Lower lobe of right lung (tissue), 2 donors: ENCODE measurements around the gene MCL1. TPM values are rescaled to one million over a fixed set of nuclear protein-coding genes. Genes with fewer than 3 reads are reported as not detected.

Experiments
- ATAC-seq, 2 donors: fragments of 200-7000 bp; cut with Tn5 transposase; one replicate each; pipeline ENCODE4 v1.9.1; 2020 to 2022; ENCODE audit warnings: mild to moderate bottlenecking in 2 of 2, moderate library complexity in 2 of 2
- DNase-seq: peaks from one replicate; pipeline ENCODE4 v3.0.0-alpha.2; 2020
- H3K27ac ChIP-seq: fragments of 200-600 bp; one replicate; pipeline ENCODE4 v1.8.0; 2022
- H3K27me3 ChIP-seq: fragments of 200-600 bp; one replicate; pipeline ENCODE4 v1.8.0; 2022; ENCODE audit warnings: low read depth
- H3K36me3 ChIP-seq: fragments of 200-600 bp; one replicate; pipeline ENCODE4 v1.8.0; 2022; ENCODE audit warnings: mild to moderate bottlenecking
- H3K4me1 ChIP-seq: fragments of 200-600 bp; one replicate; pipeline ENCODE4 v1.8.0; 2022
- H3K4me3 ChIP-seq: fragments of 200-600 bp; one replicate; pipeline ENCODE4 v1.8.0; 2022; ENCODE audit warnings: mild to moderate bottlenecking
- H3K9me3 ChIP-seq: fragments of 200-600 bp; one replicate; pipeline ENCODE4 v1.8.0; 2022
- CTCF ChIP-seq: fragments of 200-600 bp; IDR thresholded peaks from one replicate; pipeline ENCODE4 v1.8.0; 2022; ENCODE audit warnings: antibody characterized with exemption, mild to moderate bottlenecking
- intact Hi-C: fragments of 100-400 bp; cut with DNase I; formaldehyde crosslinking; loops from one replicate; pipeline ENCODE4 v1.11.0; 2022
- total RNA-seq: library from RNA; stranded (reverse); fragmentation: NEBNext Ultra II Directional; extraction: Animal tissue kit (Norgen Biotek cat#: 25700); gene quantifications from one replicate; pipeline ENCODE4 v1.2.1, GENCODE V29; 2021
- donor health status: DM: no; HTN: yes; CAD: no; lungs with severe emphysema.

MCL1 gene
- total RNA-seq, 1 donor from 2014 or later = 387 TPM

GRCh38 chr1:150615346-150616201 is 36.2 kb upstream of the MCL1 start:
- no peaks in the 10 kb centered on the region for H3K9me3 ChIP-seq
- H3K4me1 ChIP-seq = peaks cover 70% of the 10 kb centered on the region
- H3K36me3 ChIP-seq = peaks cover 32% of the 10 kb centered on the region
- H3K27ac ChIP-seq = peak overlapping the region; percentile 95
- intact Hi-C loops = no loop called here
- no peaks in the 10 kb centered on the region for H3K27me3 ChIP-seq
- H3K4me3 ChIP-seq = no peak overlapping the region
- no peak for TF ChIP-seq CTCF
- DNase-seq (no peak), ATAC-seq (no peak)

- ATAC-seq (peak; percentile 63 to 68), DNase-seq (no peak)
- peaks cover 67% of the 10 kb centered on the region for H3K4me1 ChIP-seq
Measured at GRCh38 chr1:150613061-150613920, 33.9 kb upstream of the MCL1 start.

GRCh38 chr1:150612014-150612345 is 32.6 kb upstream of the MCL1 start:
- no peak overlapping the region for H3K4me3 ChIP-seq
- ATAC-seq = no peak
- H3K4me1 ChIP-seq = peaks cover 67% of the 10 kb centered on the region
- H3K27ac ChIP-seq = peak overlapping the region; percentile 95
- H3K9me3 ChIP-seq = no peaks in the 10 kb centered on the region
- intact Hi-C loops = no loop called here
- peaks cover 7% of the 10 kb centered on the region for H3K36me3 ChIP-seq
- no peaks in the 10 kb centered on the region for H3K27me3 ChIP-seq
- TF ChIP-seq CTCF = no peak
- DNase-seq = no peak

More at GRCh38 chr1:150613061-150613920, 33.9 kb upstream of the MCL1 start:
- H3K27ac ChIP-seq = peak overlapping the region; percentile 95
- peak overlapping the region; percentile 27 for H3K4me3 ChIP-seq
- no peak for TF ChIP-seq CTCF
- no peaks in the 10 kb centered on the region for H3K9me3 ChIP-seq
- intact Hi-C loops = no loop called here
- no peaks in the 10 kb centered on the region for H3K27me3 ChIP-seq
- peaks cover 14% of the 10 kb centered on the region for H3K36me3 ChIP-seq

- intact Hi-C loops = no loop called here
- Histone ChIP-seq H3K36me3 (no peaks in the 10 kb centered on the region), H3K9me3 (no peaks in the 10 kb centered on the region), H3K27me3 (no peaks in the 10 kb centered on the region), H3K4me1 (peaks cover 66% of the 10 kb centered on the region), H3K4me3 (no peak overlapping the region), H3K27ac (peak overlapping the region; percentile 95)
- no peak for TF ChIP-seq CTCF
- no peak for ATAC-seq
- DNase-seq = no peak
Measured at GRCh38 chr1:150610576-150610975, 31.2 kb upstream of the MCL1 start.

- no peak overlapping the region for H3K4me3 ChIP-seq
- H3K27ac ChIP-seq = peak overlapping the region; percentile 95
- peaks cover 63% of the 10 kb centered on the region for H3K4me1 ChIP-seq
- no peaks in the 10 kb centered on the region for H3K9me3 ChIP-seq
- ATAC-seq (no peak), DNase-seq (no peak)
- no peaks in the 10 kb centered on the region for H3K27me3 ChIP-seq
- TF ChIP-seq CTCF = no peak
- H3K36me3 ChIP-seq = no peaks in the 10 kb centered on the region
- intact Hi-C loops = no loop called here
Measured at GRCh38 chr1:150609732-150610131, 30.3 kb upstream of the MCL1 start.
